DMS79 treated with DMSO at 0.1 percent for 48 hours (cell line): ENCODE data around the gene NLRP9.

Source experiments
- DNase-seq: peaks from one replicate; lab custom pipeline; 2025; lab: John Stamatoyannopoulos, UW

The NLRP9 gene

DNA sequence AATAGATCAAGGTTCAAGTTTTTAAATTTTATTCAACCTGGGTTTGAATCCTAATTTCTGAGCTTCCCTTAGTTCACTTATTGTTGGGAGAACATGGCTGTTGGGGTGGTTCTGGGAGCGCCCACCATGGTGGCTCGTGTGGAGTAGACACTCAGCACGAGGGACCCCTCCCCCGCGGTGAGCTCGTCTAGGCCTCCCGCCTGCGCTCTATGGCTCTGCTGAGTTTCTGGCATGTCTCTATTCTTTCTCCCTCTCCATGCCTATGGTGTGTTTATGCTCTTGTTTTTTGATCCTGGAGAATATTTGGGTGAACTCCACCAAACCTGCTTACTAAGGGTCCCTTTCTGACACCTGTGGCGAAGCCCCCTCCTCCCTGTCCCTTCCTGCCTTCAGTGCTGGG lies 64.7 kb downstream of the NLRP9 start:
- DNase-seq, result no peak

DNA sequence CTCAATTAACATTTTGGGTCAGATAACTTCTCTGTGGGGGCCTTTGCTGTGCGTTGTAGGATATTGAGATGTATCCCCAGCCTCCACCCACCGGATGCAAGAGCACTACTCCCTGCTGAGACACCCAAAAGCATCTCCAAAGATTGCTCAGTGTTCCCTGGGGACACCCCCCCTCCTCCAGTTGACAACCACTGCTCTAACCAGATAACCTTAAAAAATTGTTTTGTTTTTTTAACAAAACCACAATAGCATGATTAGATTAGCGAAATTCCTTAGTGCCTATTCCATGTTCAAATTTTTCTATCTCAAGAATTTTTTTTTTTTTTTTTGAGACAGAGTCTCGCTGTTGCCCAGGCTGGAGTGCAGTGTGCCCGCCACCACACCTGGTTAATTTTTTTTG lies 65.8 kb downstream of the NLRP9 start:
- DNase-seq, result no peak

GRCh38 chr19:55671054-55671378 lies 67.2 kb downstream of the NLRP9 start:
- DNase-seq, result no peak

DNA sequence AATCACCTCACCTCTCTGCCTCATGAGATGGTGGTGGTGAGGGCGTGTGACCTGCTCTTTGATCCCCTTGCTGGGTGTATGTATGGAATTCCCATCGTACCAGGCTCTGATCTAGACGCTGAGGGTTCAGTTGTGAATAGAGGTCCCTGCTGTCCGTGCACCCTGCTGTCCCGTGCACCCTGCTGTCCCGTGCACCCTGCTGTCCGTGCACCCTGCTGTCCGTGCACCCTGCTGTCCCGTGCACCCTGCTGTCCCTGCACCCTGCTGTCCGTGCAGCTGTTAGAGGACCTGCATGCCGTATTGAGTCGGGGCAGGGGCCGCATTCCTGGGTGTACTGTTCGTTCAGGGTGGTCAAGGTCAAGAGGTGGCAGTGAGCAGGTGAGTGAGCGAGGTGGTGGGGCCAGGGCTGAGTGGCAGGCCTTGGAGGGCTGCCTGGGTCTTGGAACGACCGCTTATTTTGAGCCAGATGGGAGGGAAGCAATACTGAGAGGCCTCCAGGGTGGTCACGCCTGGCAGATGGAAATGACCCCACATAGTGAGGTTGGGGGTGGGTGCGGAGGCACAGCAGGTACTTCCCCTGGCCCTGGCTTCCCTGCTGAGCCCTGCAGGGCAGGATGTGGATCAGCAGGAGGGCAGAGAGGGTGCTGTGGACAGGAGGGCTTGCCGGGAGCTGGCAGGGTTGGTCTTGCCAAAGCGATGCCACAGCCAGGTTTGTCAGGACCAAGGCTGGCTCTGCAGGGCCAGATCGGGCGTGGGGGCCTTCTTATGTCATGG lies 67.7 kb downstream of the NLRP9 start:
- DNase-seq, result no peak

GRCh38 chr19:55669418-55670279 lies 68.6 kb downstream of the NLRP9 start:
- DNase-seq, result no peak

- no peak for DNase-seq
These were observed 69.4 kb downstream of the NLRP9 start for GRCh38 chr19:55668603-55669348.

DNA sequence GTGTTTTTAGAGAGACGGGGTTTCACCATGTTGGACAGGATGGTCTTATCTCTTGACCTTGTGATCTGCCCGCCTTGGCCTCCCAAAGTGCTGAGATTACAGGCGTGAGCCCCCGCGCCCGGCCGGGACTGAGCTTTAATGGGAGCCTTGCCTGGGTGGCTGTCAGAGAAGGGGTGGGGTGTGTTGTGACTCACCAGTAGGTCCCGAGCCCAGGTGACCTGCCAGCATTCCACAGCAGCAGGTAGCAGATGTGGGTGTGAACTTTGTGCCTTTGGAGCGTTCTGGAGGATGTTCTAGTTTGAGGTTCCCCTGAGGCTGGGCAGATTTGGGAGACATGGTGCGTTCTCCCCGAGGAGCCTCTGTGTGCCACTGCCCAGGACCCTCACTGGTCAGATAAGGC lies 70.2 kb downstream of the NLRP9 start:
- DNase-seq, result no peak

DNA sequence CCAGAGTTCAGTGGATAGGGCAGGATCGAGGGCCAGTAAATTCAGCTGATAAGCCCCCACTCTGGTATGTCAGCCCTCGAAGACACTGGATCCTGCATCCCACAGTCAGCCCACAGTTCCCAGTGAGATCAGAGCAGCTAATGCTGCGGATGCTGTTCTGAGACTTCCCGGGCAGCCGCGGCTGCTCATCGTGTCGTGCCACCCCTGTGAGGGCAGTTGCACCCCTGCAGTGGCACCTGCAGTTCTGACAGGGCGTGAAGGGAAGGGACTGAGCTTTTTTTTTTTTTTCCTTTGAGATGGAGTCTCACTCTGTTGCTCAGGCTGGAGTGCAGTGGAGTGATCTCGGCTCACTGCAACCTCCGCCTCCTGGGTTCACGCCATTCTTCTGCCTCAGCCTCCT lies 70.7 kb downstream of the NLRP9 start:
- no peak for DNase-seq

DNA sequence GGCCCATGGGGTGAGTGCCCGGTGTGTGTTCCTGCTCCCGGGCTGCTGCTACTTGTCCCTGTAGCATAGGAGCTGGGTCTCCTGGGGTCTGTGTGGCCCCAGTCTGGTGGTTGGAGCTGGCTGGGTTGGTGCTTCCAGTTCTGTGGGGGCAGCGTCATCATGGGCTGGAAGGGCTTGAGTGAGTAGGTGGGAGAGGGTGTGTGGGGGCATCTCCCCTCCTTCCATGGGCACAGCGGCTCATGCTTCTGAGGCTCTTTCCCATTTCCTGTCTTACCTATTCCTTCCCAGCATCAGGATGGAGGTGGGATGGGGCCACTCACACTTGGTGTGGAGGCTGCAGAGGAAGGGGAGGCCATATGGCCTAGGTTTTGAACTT lies 71.2 kb downstream of the NLRP9 start:
- DNase-seq, result no peak

- DNase-seq, result no peak
These were observed 71.7 kb downstream of the NLRP9 start for GRCh38 chr19:55666343-55667005.

GRCh38 chr19:55663846-55664536 lies 74.2 kb downstream of the NLRP9 start:
- no peak for DNase-seq

- DNase-seq, result no peak
These were observed 76.4 kb downstream of the NLRP9 start for GRCh38 chr19:55661826-55662225.

DNA sequence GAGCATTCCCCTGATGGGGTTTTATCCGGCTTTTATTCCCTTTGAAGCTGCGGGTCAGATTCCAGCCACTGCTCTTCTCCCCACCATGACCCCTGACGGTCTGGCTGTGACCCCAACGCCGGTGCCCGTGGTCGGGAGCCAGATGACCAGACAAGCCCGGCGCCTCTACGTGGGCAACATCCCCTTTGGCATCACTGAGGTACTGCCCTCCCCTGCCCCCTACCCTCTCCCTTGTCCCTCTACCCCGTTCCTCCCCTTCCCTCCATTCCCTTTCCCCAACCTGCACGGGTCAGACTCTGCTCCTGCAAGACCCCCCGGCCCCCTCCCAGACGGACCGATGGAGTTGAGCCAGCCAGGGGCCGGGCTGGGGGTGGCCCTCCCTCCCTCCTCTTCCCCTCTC lies 77.2 kb downstream of the NLRP9 start:
- no peak for DNase-seq

- DNase-seq, result no peak
These were observed 77.8 kb downstream of the NLRP9 start for GRCh38 chr19:55660404-55660803.

DNA sequence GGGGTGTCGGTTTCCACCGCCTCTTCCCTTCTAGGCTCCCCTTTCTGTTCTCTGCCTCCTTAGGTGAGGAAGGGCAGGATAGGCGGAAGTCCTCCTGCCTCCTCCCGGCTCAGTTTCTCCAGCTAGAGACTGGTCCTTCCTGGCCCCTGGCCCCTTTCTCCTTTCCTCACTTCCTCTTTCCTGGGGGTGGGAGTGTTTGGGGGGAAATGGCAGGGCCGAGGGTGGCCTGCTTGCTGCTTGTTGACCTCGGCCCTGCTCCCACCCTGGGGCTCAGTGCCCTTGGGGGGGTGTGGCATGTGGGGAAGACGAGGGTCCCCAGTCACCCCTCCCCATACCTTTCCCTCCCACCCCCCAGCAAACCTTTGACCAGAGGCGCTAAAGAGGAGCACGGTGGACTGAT lies 78.4 kb downstream of the NLRP9 start:
- no peak for DNase-seq

GRCh38 chr19:55658846-55659459 lies 79.2 kb downstream of the NLRP9 start:
- DNase-seq, result no peak
